Nephron (organoid): Measurements from ENCODE around the gene AGR2.

Experiments used
- H3K27ac Mint-ChIP-seq, 3 experiments: 2 replicates each; pipeline ENCODE4 v1.8.0; 2020; ENCODE audit warnings: mixed read lengths in 3 of 3, mild to moderate bottlenecking in 2 of 3, moderate library complexity in 1 of 3
- H3K27me3 Mint-ChIP-seq: 2 replicates; pipeline ENCODE4 v1.8.0; 2021; ENCODE audit warnings: low read depth, mild to moderate bottlenecking, moderate library complexity, mixed read lengths
- H3K36me3 Mint-ChIP-seq: 2 replicates; pipeline ENCODE4 v1.8.0; 2020; ENCODE audit warnings: low read depth, mixed read lengths
- H3K4me1 Mint-ChIP-seq: 2 replicates; pipeline ENCODE4 v1.8.0; 2020; ENCODE audit warnings: mixed read lengths
- H3K4me3 Mint-ChIP-seq, 3 experiments: 2 replicates each; pipeline ENCODE4 v1.8.0; 2020; ENCODE audit warnings: mild to moderate bottlenecking in 3 of 3, mixed read lengths in 3 of 3, moderate library complexity in 2 of 3
- H3K9me3 Mint-ChIP-seq: 2 replicates; pipeline ENCODE4 v1.8.0; 2020; ENCODE audit warnings: mixed read lengths
- TF ChIP-seq, protein P1 (sequence below), 3 experiments: fragments of 200-600 bp; sonication (generic); IDR thresholded peaks; one replicate each; pipeline ENCODE4 v1.5.0; 2021; ENCODE audit warnings: antibody characterized with exemption in 3 of 3; ENCODE audit not compliant: unreplicated experiment in 3 of 3

AGR2 gene

GRCh38 chr7:16846601-16847165, 41.9 kb upstream of the AGR2 start:
- TF ChIP-seq, protein P1, sequence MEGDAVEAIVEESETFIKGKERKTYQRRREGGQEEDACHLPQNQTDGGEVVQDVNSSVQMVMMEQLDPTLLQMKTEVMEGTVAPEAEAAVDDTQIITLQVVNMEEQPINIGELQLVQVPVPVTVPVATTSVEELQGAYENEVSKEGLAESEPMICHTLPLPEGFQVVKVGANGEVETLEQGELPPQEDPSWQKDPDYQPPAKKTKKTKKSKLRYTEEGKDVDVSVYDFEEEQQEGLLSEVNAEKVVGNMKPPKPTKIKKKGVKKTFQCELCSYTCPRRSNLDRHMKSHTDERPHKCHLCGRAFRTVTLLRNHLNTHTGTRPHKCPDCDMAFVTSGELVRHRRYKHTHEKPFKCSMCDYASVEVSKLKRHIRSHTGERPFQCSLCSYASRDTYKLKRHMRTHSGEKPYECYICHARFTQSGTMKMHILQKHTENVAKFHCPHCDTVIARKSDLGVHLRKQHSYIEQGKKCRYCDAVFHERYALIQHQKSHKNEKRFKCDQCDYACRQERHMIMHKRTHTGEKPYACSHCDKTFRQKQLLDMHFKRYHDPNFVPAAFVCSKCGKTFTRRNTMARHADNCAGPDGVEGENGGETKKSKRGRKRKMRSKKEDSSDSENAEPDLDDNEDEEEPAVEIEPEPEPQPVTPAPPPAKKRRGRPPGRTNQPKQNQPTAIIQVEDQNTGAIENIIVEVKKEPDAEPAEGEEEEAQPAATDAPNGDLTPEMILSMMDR (IDR thresholded peaks at IDR 0.05; ENCODE audit: unreplicated experiment in 3 of 3) = no peak
- Mint-ChIP-seq H3K36me3 (no peaks in the 10 kb centered on the region), H3K27me3 (no peaks in the 10 kb centered on the region), H3K4me1 (peaks cover 3% of the 10 kb centered on the region), H3K9me3 (no peaks in the 10 kb centered on the region), H3K27ac (no peak overlapping the region), H3K4me3 (no peak overlapping the region)

DNA sequence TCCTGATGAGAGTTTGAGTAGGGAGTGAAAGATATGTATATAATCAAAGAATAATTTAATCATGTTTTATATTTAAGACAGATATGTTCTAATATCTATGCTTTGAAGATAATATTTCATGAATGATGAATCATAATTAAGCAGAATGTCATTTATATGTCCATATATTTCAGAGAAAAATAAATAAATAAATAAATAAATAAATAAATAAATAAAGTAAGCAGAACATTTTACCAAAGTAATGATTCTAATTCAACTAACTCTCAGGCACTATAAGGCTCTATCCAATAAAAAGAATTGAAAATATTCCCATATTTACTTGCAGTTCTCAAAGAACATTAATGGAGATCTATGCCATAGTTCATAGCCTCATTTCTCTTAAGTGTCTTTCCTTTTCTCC, 40.9 kb upstream of the AGR2 start:
- Mint-ChIP-seq H3K27me3 (no peaks in the 10 kb centered on the region), H3K4me1 (peaks cover 3% of the 10 kb centered on the region), H3K4me3 (no peak overlapping the region), H3K27ac (no peak overlapping the region), H3K9me3 (no peaks in the 10 kb centered on the region), H3K36me3 (no peaks in the 10 kb centered on the region)
- TF ChIP-seq, protein P1 (IDR thresholded peaks at IDR 0.05; ENCODE audit: unreplicated experiment in 3 of 3) = no peak

- Mint-ChIP-seq H3K4me3 (no peak overlapping the region), H3K27me3 (no peaks in the 10 kb centered on the region), H3K27ac (no peak overlapping the region), H3K4me1 (peaks cover 5% of the 10 kb centered on the region), H3K9me3 (no peaks in the 10 kb centered on the region), H3K36me3 (no peaks in the 10 kb centered on the region)
- TF ChIP-seq, protein P1 (IDR thresholded peaks at IDR 0.05; ENCODE audit: unreplicated experiment in 3 of 3) = no peak
Observed at GRCh38 chr7:16841681-16842080, 36.9 kb upstream of the AGR2 start.

GRCh38 chr7:16840094-16840493, 35.3 kb upstream of the AGR2 start:
- H3K27ac Mint-ChIP-seq = no peak overlapping the region
- TF ChIP-seq, protein P1 (IDR thresholded peaks at IDR 0.05; ENCODE audit: unreplicated experiment in 3 of 3) = no peak
- H3K4me3 Mint-ChIP-seq = no peak overlapping the region

DNA sequence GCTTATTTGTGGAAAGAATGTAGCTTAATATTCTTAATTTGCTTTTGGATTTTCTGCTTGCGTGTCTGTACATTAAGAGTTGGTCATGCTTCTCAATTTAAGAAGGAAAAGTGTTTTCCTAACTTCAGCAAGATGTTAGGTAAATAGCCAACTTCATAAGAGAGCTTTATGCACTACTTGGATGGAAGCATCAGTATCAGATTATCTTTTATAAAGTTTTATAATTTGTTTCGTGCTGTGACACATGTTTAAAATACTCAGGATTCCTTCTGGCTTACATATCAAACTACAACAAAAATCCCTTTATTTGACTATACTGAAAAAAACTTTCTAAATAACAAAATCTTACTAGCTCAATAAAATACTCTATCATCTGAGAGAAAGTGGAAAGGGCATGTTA, 34.8 kb upstream of the AGR2 start:
- no peaks in the 10 kb centered on the region for H3K9me3 Mint-ChIP-seq

More at GRCh38 chr7:16840094-16840493, 35.3 kb upstream of the AGR2 start:
- peaks cover 5% of the 10 kb centered on the region for H3K4me1 Mint-ChIP-seq
- no peaks in the 10 kb centered on the region for H3K36me3 Mint-ChIP-seq
- no peaks in the 10 kb centered on the region for H3K9me3 Mint-ChIP-seq
- no peaks in the 10 kb centered on the region for H3K27me3 Mint-ChIP-seq

GRCh38 chr7:16838891-16839290, 34.1 kb upstream of the AGR2 start:
- H3K4me1 Mint-ChIP-seq = peaks cover 5% of the 10 kb centered on the region
- H3K9me3 Mint-ChIP-seq = no peaks in the 10 kb centered on the region
- H3K27ac Mint-ChIP-seq = no peak overlapping the region
- no peak overlapping the region for H3K4me3 Mint-ChIP-seq
- no peaks in the 10 kb centered on the region for H3K36me3 Mint-ChIP-seq
- TF ChIP-seq, protein P1 (IDR thresholded peaks at IDR 0.05; ENCODE audit: unreplicated experiment in 3 of 3) = no peak
- no peaks in the 10 kb centered on the region for H3K27me3 Mint-ChIP-seq

More for the DNA sequence above, 34.8 kb upstream of the AGR2 start:
- H3K4me1 Mint-ChIP-seq = peaks cover 5% of the 10 kb centered on the region
- TF ChIP-seq, protein P1 (IDR thresholded peaks at IDR 0.05; ENCODE audit: unreplicated experiment in 3 of 3) = no peak
- H3K27me3 Mint-ChIP-seq = no peaks in the 10 kb centered on the region
- no peaks in the 10 kb centered on the region for H3K36me3 Mint-ChIP-seq
- no peak overlapping the region for H3K4me3 Mint-ChIP-seq
- no peak overlapping the region for H3K27ac Mint-ChIP-seq
